HepG2 (cell line): Measurements from ENCODE around the gene PKLR. TPM values are rescaled to one million over a fixed set of nuclear protein-coding genes. Genes with fewer than 3 reads are reported as not detected.

Source experiments
- AHR ChIP-seq: IDR thresholded peaks from 2 replicates; pipeline ENCODE4 v1.6.1; 2018; ENCODE audit warnings: missing genetic modification reagents, missing compliant biosample characterization
- CHD2 ChIP-seq: IDR thresholded peaks from 2 replicates; pipeline ENCODE4 v1.6.1; 2011; ENCODE audit warnings: low read depth, low read length, improper control_type of control experiment
- ETV6 ChIP-seq: sonication (generic); formaldehyde crosslinking; conservative IDR thresholded peaks from 2 replicates; pipeline ENCODE4 v1.4.0; 2020; ENCODE audit warnings: missing genetic modification reagents
- ISL2 ChIP-seq: sonication (generic); formaldehyde crosslinking; IDR thresholded peaks from 2 replicates; pipeline ENCODE4 v1.5.0; 2020; ENCODE audit warnings: missing genetic modification reagents
- KDM5B ChIP-seq: sonication (generic); formaldehyde crosslinking; IDR thresholded peaks from 2 replicates; pipeline ENCODE4 v1.4.0; 2020; ENCODE audit warnings: missing genetic modification reagents, mild to moderate bottlenecking, borderline replicate concordance
- MIXL1 ChIP-seq: IDR thresholded peaks from 2 replicates; pipeline ENCODE4 v1.6.1; 2016
- NCOA2 ChIP-seq: sonication (generic); formaldehyde crosslinking; IDR thresholded peaks from 2 replicates; pipeline ENCODE4 v1.8.0; 2022; ENCODE audit warnings: inconsistent platforms
- RXRB ChIP-seq: IDR thresholded peaks from 2 replicates; pipeline ENCODE4 v1.6.1; 2016; ENCODE audit warnings: borderline replicate concordance, missing genetic modification reagents, missing compliant biosample characterization
- SIN3B ChIP-seq: fragments of 150-350 bp; IDR thresholded peaks from 2 replicates; pipeline ENCODE4 v1.6.1; 2014; ENCODE audit warnings: low read length
- ZBTB38 ChIP-seq: sonication (generic); formaldehyde crosslinking; IDR thresholded peaks from 2 replicates; pipeline ENCODE4 v1.5.1; 2020; ENCODE audit warnings: mild to moderate bottlenecking, missing genetic modification reagents
- ZFYVE20 ChIP-seq: sonication (generic); formaldehyde crosslinking; IDR thresholded peaks from 2 replicates; pipeline ENCODE4 v1.8.0; 2023; ENCODE audit warnings: low read depth, mild to moderate bottlenecking, moderate library complexity, missing genetic modification reagents, borderline replicate concordance
- ZMYM2 ChIP-seq: sonication (generic); formaldehyde crosslinking; IDR thresholded peaks from 2 replicates; pipeline ENCODE4 v1.8.0; 2022; ENCODE audit warnings: mild to moderate bottlenecking, missing genetic modification reagents
- ZNF34 ChIP-seq: sonication (generic); formaldehyde crosslinking; IDR thresholded peaks from 2 replicates; pipeline ENCODE4 v1.4.0; 2020; ENCODE audit warnings: mild to moderate bottlenecking, missing genetic modification reagents, borderline replicate concordance
- ZNF367 ChIP-seq: sonication (generic); formaldehyde crosslinking; IDR thresholded peaks from 2 replicates; pipeline ENCODE4 v1.4.0; 2020; ENCODE audit warnings: missing genetic modification reagents, borderline replicate concordance
- ZNF839 ChIP-seq: sonication (generic); formaldehyde crosslinking; IDR thresholded peaks from 2 replicates; pipeline ENCODE4 v1.4.0; 2020; ENCODE audit warnings: missing genetic modification reagents, mild to moderate bottlenecking, borderline replicate concordance
- ZSCAN21 ChIP-seq: sonication (generic); formaldehyde crosslinking; IDR thresholded peaks from 2 replicates; pipeline ENCODE4 v1.8.0; 2022; ENCODE audit warnings: mild to moderate bottlenecking, missing genetic modification reagents, moderate library complexity, borderline replicate concordance
- polyA plus RNA-seq, 8 experiments: library from polyadenylated mRNA; depleted of rRNA in 3 of 8; stranded (reverse) in 7 of 8; unstranded in 1 of 8; fragments of >200 nt; fragmentation: Illumina TruSeq in 4 of 8; extraction: Trizol in 4 of 8; gene quantifications; 2 replicates each; pipeline versions ENCODE4 v1.2.1 to v1.2.3, GENCODE V29; 2011 to 2016; ENCODE audit warnings: low read depth in 4 of 8, missing spikeins in 1 of 8, mixed read lengths in 1 of 8; ENCODE audit not compliant: insufficient read depth in 1 of 8
- total RNA-seq, 5 experiments: library from RNA; depleted of rRNA; stranded (reverse); fragments of >200 nt; fragmentation: Illumina TruSeq; extraction: Trizol; gene quantifications; 2 replicates each; pipeline ENCODE4 v1.2.3, GENCODE V29; 2016; ENCODE audit warnings: low read depth in 1 of 5
- TF ChIP-seq, protein P1 (sequence below): IDR thresholded peaks from 2 replicates; pipeline ENCODE4 v1.6.1; 2016; ENCODE audit warnings: control low read depth
- TF ChIP-seq, protein P2 (sequence below): sonication (generic); formaldehyde crosslinking; IDR thresholded peaks from 2 replicates; pipeline ENCODE4 v1.8.1; 2023; ENCODE audit warnings: missing genetic modification reagents, inconsistent platforms, borderline replicate concordance
- TF ChIP-seq, protein P3 (sequence below): sonication (generic); formaldehyde crosslinking; IDR thresholded peaks from 2 replicates; pipeline ENCODE4 v1.4.0; 2020; ENCODE audit warnings: missing genetic modification reagents, mild to moderate bottlenecking, borderline replicate concordance
- TF ChIP-seq, protein P4 (sequence below): sonication (generic); formaldehyde crosslinking; IDR thresholded peaks from 2 replicates; pipeline ENCODE4 v1.5.0; 2020; ENCODE audit warnings: mild to moderate bottlenecking, low read depth, missing genetic modification reagents, borderline replicate concordance
- TF ChIP-seq, protein P5 (sequence below): sonication (generic); formaldehyde crosslinking; IDR thresholded peaks from 2 replicates; pipeline ENCODE4 v1.9.0; 2021; ENCODE audit warnings: missing genetic modification reagents, borderline replicate concordance

PKLR gene
- total and polyA plus RNA-seq, 2 of the 13 experiments (the other 11 are each of a cell fraction or from before 2014, with no cell fraction given), result 10.3 to 29.3 TPM

DNA sequence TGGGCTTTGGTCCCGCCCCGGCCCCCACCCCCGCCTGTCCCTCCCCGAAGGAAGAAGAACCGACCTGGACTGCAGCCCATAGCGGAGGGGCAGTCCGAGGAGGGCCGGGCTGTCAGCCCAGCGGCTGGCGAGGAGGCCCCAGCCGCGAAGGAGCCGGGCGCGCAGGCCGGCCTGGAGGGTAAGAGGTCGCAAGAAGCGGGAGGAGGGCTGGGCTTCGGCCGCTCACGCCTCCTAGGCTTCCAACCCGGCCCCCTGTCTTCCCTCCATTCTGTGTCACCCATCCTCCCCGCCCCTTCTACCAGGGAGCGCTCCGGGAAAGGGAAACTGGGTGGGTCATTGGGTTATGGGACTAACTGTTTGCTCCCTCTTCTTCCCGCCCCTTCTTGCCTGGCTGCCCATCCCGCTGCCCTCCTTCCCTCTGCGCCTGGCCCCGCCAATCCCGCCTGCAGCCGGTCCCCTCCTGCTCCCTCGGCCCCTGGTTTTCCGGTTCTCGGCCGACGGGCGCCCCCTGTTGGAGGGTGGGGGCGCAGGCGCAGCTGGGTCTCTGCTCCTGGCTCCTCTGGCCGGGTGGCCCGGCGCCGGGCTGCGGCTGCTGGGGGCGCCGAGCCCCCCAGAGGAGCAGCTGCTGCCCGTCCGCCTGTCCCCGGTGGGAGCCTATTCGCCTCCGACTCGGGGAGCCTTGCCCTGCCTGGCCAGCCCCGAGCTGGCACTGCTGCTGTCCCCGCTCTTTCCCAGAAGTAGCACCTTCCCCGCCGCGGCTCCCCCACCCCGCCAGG is 21.9 kb upstream of the PKLR start (continued):
- TF ChIP-seq, protein P1, sequence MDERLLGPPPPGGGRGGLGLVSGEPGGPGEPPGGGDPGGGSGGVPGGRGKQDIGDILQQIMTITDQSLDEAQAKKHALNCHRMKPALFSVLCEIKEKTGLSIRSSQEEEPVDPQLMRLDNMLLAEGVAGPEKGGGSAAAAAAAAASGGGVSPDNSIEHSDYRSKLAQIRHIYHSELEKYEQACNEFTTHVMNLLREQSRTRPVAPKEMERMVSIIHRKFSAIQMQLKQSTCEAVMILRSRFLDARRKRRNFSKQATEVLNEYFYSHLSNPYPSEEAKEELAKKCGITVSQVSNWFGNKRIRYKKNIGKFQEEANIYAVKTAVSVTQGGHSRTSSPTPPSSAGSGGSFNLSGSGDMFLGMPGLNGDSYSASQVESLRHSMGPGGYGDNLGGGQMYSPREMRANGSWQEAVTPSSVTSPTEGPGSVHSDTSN (CRISPR knock-in tag), result no peak
- TF ChIP-seq ZNF34, result 0 out of 2 replicates have a peak, but pooled peaks have one; percentile 24
- TF ChIP-seq ZMYM2 (CRISPR knock-in tag), result 0 out of 2 replicates have a peak, but pooled peaks have one; percentile 13
- TF ChIP-seq, protein P2, sequence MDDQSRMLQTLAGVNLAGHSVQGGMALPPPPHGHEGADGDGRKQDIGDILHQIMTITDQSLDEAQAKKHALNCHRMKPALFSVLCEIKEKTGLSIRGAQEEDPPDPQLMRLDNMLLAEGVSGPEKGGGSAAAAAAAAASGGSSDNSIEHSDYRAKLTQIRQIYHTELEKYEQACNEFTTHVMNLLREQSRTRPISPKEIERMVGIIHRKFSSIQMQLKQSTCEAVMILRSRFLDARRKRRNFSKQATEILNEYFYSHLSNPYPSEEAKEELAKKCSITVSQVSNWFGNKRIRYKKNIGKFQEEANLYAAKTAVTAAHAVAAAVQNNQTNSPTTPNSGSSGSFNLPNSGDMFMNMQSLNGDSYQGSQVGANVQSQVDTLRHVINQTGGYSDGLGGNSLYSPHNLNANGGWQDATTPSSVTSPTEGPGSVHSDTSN (CRISPR knock-in tag), result no peak
- no peak for TF ChIP-seq ETV6 (CRISPR knock-in tag)
- TF ChIP-seq ZNF367 (CRISPR knock-in tag), result no peak
- no peak for TF ChIP-seq ZNF839 (CRISPR knock-in tag)
- TF ChIP-seq, protein P3, sequence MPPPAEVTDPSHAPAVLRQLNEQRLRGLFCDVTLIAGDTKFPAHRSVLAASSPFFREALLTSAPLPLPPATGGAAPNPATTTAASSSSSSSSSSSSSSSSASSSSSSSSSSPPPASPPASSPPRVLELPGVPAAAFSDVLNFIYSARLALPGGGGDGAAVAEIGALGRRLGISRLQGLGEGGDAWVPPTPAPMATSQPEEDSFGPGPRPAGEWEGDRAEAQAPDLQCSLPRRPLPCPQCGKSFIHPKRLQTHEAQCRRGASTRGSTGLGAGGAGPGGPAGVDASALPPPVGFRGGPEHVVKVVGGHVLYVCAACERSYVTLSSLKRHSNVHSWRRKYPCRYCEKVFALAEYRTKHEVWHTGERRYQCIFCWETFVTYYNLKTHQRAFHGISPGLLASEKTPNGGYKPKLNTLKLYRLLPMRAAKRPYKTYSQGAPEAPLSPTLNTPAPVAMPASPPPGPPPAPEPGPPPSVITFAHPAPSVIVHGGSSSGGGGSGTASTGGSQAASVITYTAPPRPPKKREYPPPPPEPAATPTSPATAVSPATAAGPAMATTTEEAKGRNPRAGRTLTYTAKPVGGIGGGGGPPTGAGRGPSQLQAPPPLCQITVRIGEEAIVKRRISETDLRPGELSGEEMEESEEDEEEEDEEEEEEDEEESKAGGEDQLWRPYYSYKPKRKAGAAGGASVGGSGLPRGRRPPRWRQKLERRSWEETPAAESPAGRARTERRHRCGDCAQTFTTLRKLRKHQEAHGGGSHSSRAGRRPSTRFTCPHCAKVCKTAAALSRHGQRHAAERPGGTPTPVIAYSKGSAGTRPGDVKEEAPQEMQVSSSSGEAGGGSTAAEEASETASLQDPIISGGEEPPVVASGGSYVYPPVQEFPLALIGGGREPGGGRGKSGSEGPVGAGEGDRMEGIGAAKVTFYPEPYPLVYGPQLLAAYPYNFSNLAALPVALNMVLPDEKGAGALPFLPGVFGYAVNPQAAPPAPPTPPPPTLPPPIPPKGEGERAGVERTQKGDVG, result no peak
- no peak for TF ChIP-seq CHD2
- TF ChIP-seq, protein P4, sequence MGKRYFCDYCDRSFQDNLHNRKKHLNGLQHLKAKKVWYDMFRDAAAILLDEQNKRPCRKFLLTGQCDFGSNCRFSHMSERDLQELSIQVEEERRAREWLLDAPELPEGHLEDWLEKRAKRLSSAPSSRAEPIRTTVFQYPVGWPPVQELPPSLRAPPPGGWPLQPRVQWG (CRISPR knock-in tag), result no peak
- 0 out of 2 replicates have a peak, but pooled peaks have one; percentile 30 for TF ChIP-seq NCOA2 (CRISPR knock-in tag)
- 0 out of 2 replicates have a peak, but pooled peaks have one; percentile 52 for TF ChIP-seq SIN3B
- no peak for TF ChIP-seq AHR (CRISPR knock-in tag)
- TF ChIP-seq MIXL1 (CRISPR knock-in tag), result no peak
- TF ChIP-seq, protein P5, sequence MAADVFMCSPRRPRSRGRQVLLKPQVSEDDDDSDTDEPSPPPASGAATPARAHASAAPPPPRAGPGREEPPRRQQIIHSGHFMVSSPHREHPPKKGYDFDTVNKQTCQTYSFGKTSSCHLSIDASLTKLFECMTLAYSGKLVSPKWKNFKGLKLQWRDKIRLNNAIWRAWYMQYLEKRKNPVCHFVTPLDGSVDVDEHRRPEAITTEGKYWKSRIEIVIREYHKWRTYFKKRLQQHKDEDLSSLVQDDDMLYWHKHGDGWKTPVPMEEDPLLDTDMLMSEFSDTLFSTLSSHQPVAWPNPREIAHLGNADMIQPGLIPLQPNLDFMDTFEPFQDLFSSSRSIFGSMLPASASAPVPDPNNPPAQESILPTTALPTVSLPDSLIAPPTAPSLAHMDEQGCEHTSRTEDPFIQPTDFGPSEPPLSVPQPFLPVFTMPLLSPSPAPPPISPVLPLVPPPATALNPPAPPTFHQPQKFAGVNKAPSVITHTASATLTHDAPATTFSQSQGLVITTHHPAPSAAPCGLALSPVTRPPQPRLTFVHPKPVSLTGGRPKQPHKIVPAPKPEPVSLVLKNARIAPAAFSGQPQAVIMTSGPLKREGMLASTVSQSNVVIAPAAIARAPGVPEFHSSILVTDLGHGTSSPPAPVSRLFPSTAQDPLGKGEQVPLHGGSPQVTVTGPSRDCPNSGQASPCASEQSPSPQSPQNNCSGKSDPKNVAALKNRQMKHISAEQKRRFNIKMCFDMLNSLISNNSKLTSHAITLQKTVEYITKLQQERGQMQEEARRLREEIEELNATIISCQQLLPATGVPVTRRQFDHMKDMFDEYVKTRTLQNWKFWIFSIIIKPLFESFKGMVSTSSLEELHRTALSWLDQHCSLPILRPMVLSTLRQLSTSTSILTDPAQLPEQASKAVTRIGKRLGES (CRISPR knock-in tag), result no peak
- TF ChIP-seq ZFYVE20 (CRISPR knock-in tag), result no peak
- no peak; the same call in 1 of the 2 replicates for TF ChIP-seq KDM5B
- no peak for TF ChIP-seq ZBTB38 (CRISPR knock-in tag)
- no peak; the same call in 1 of the 2 replicates for TF ChIP-seq ISL2 (CRISPR knock-in tag)
- peak; percentile 57; the same call in 1 of the 2 replicates for TF ChIP-seq RXRB (CRISPR knock-in tag)
- TF ChIP-seq ZSCAN21, result no peak
